Neural progenitor cell (in vitro differentiated cells): ENCODE measurements around the gene CD46. TPM values are rescaled to one million over a fixed set of nuclear protein-coding genes. Genes with fewer than 3 reads are reported as not detected.

Source experiments
- DNase-seq: peaks from one replicate; pipeline ENCODE4 v3.0.0-alpha.2; 2016; ENCODE audit warnings: low spot score
- H2AFZ ChIP-seq: fragments of 200-600 bp; sonication (generic); replicated peaks from 2 replicates; pipeline ENCODE4 v1.6.1; 2016; ENCODE audit warnings: antibody characterized with exemption
- H3F3A ChIP-seq: fragments of 200-600 bp; sonication (generic); 2 replicates; pipeline ENCODE4 v1.6.1; 2016; ENCODE audit warnings: antibody characterized with exemption, low read depth
- H3K27ac ChIP-seq: fragments of 200-600 bp; sonication (generic); 2 replicates; pipeline ENCODE4 v1.5.1; 2016; ENCODE audit warnings: mild to moderate bottlenecking
- H3K27me3 ChIP-seq: fragments of 200-600 bp; sonication (generic); 2 replicates; pipeline ENCODE4 v1.6.1; 2016; ENCODE audit warnings: mild to moderate bottlenecking, moderate library complexity
- H3K36me3 ChIP-seq: fragments of 200-600 bp; sonication (generic); 2 replicates; pipeline ENCODE4 v1.5.1; 2016
- H3K4me1 ChIP-seq: fragments of 200-600 bp; sonication (generic); 2 replicates; pipeline ENCODE4 v1.6.1; 2016; ENCODE audit warnings: mixed run types
- H3K4me2 ChIP-seq: fragments of 200-600 bp; sonication (generic); 2 replicates; pipeline ENCODE4 v1.6.1; 2016
- H3K4me3 ChIP-seq: fragments of 200-600 bp; sonication (generic); 2 replicates; pipeline ENCODE4 v1.5.1; 2016
- H3K79me2 ChIP-seq: fragments of 200-600 bp; sonication (generic); 2 replicates; pipeline ENCODE4 v1.6.1; 2016; ENCODE audit warnings: low read depth
- H3K9ac ChIP-seq: fragments of 200-600 bp; sonication (generic); 2 replicates; pipeline ENCODE4 v1.6.1; 2016
- H3K9me3 ChIP-seq: fragments of 200-600 bp; sonication (generic); 2 replicates; pipeline ENCODE4 v1.5.1; 2016; ENCODE audit warnings: low read depth
- H4K20me1 ChIP-seq: fragments of 200-600 bp; sonication (generic); 2 replicates; pipeline ENCODE4 v1.6.1; 2016; ENCODE audit warnings: low read depth
- H3K27ac Mint-ChIP-seq: 3 replicates; pipeline ENCODE4 v1.8.0; 2021; ENCODE audit warnings: mixed read lengths
- H3K27me3 Mint-ChIP-seq: 2 replicates; pipeline ENCODE4 v1.8.0; 2022; ENCODE audit warnings: low read depth, mild to moderate bottlenecking, inconsistent platforms, moderate library complexity, mixed read lengths; ENCODE audit not compliant: insufficient read depth
- H3K36me3 Mint-ChIP-seq: 3 replicates; pipeline ENCODE4 v1.8.0; 2021; ENCODE audit warnings: mixed read lengths
- H3K4me1 Mint-ChIP-seq: 3 replicates; pipeline ENCODE4 v1.8.0; 2021; ENCODE audit warnings: mixed read lengths
- H3K4me3 Mint-ChIP-seq: 3 replicates; pipeline ENCODE4 v1.8.0; 2021; ENCODE audit warnings: mild to moderate bottlenecking, moderate library complexity, mixed read lengths
- H3K9me3 Mint-ChIP-seq: 3 replicates; pipeline ENCODE4 v1.8.0; 2020; ENCODE audit warnings: mixed read lengths
- CTCF ChIP-seq: fragments of 200-600 bp; sonication (generic); IDR thresholded peaks from 2 replicates; pipeline ENCODE4 v1.5.1; 2017; ENCODE audit warnings: antibody characterized with exemption, mild to moderate bottlenecking
- EZH2 ChIP-seq: fragments of 200-600 bp; sonication (generic); IDR thresholded peaks from 2 replicates; pipeline ENCODE4 v1.6.1; 2017; ENCODE audit warnings: antibody characterized with exemption, mild to moderate bottlenecking, moderate library complexity
- EZH2phosphoT487 ChIP-seq: fragments of 200-600 bp; sonication (generic); IDR thresholded peaks from 2 replicates; pipeline ENCODE4 v1.6.1; 2017; ENCODE audit warnings: antibody characterized with exemption
- total RNA-seq: library from RNA; depleted of rRNA; stranded (reverse); fragments of >200 nt; gene quantifications from 2 replicates; pipeline ENCODE4 v1.2.3, GENCODE V29; 2015; ENCODE audit warnings: low replicate concordance

Gene CD46
- total RNA-seq, 1 donor from 2014 or later, result 186 TPM

- H3K9ac ChIP-seq, result no peak overlapping the region
- H3F3A ChIP-seq, result peaks cover 5% of the 10 kb centered on the region
- no peak overlapping the region for H2AFZ ChIP-seq
- H3K79me2 ChIP-seq, result peaks cover 66% of the 10 kb centered on the region
- TF ChIP-seq EZH2 (no peak), EZH2phosphoT487 (no peak), CTCF (no peak)
- Mint-ChIP-seq H3K27ac (no peak overlapping the region), H3K36me3 (peaks cover 35% of the 10 kb centered on the region), H3K4me3 (no peak overlapping the region), H3K4me1 (peaks cover 30% of the 10 kb centered on the region), H3K9me3 (no peaks in the 10 kb centered on the region), H3K27me3 (peaks cover 2% of the 10 kb centered on the region)
- H3K9me3 ChIP-seq, result no peaks in the 10 kb centered on the region
- peaks cover 20% of the 10 kb centered on the region for H3K36me3 ChIP-seq
- no peaks in the 10 kb centered on the region for H3K27me3 ChIP-seq
- H3K4me2 ChIP-seq, result no peak overlapping the region
- peaks cover 10% of the 10 kb centered on the region for H3K4me1 ChIP-seq
- H3K27ac ChIP-seq, result no peak overlapping the region
- no peak overlapping the region for H3K4me3 ChIP-seq
- H4K20me1 ChIP-seq, result peaks cover 45% of the 10 kb centered on the region
- no peak for DNase-seq
These were observed 4.2 kb downstream of the CD46 start for GRCh38 chr1:207755846-207756693.

- peaks cover 6% of the 10 kb centered on the region for H3K9me3 ChIP-seq
- no peak overlapping the region for H3K4me3 Mint-ChIP-seq
- TF ChIP-seq CTCF (no peak), EZH2 (no peak), EZH2phosphoT487 (no peak)
- H3F3A ChIP-seq, result no peaks in the 10 kb centered on the region
- H3K27me3 ChIP-seq, result no peaks in the 10 kb centered on the region
- no peak overlapping the region for H3K9ac ChIP-seq
- no peak for DNase-seq
- H4K20me1 ChIP-seq, result peaks cover 3% of the 10 kb centered on the region
- H3K27ac ChIP-seq, result no peak overlapping the region
- no peak overlapping the region for H3K27ac Mint-ChIP-seq
- peaks cover 48% of the 10 kb centered on the region for H3K36me3 ChIP-seq
- H3K79me2 ChIP-seq, result peaks cover 7% of the 10 kb centered on the region
- no peaks in the 10 kb centered on the region for H3K27me3 Mint-ChIP-seq
- no peak overlapping the region for H3K4me3 ChIP-seq
- H3K9me3 Mint-ChIP-seq, result peaks cover 19% of the 10 kb centered on the region
- no peaks in the 10 kb centered on the region for H3K4me1 ChIP-seq
- H2AFZ ChIP-seq, result no peak overlapping the region
- no peaks in the 10 kb centered on the region for H3K4me1 Mint-ChIP-seq
- H3K36me3 Mint-ChIP-seq, result peaks cover 85% of the 10 kb centered on the region
- no peak overlapping the region for H3K4me2 ChIP-seq
These were observed 10.8 kb downstream of the CD46 start for GRCh38 chr1:207762622-207763021.

- Histone ChIP-seq H3F3A (no peaks in the 10 kb centered on the region), H3K36me3 (peaks cover 44% of the 10 kb centered on the region), H3K4me2 (no peak overlapping the region), H2AFZ (no peak overlapping the region), H4K20me1 (no peaks in the 10 kb centered on the region), H3K4me1 (no peaks in the 10 kb centered on the region), H3K27ac (no peak overlapping the region), H3K27me3 (no peaks in the 10 kb centered on the region), H3K4me3 (no peak overlapping the region), H3K79me2 (peaks cover 2% of the 10 kb centered on the region), H3K9me3 (peaks cover 6% of the 10 kb centered on the region), H3K9ac (no peak overlapping the region)
- no peak for TF ChIP-seq EZH2
- TF ChIP-seq CTCF, result no peak
- no peaks in the 10 kb centered on the region for H3K4me1 Mint-ChIP-seq
- peaks cover 19% of the 10 kb centered on the region for H3K9me3 Mint-ChIP-seq
- DNase-seq, result no peak
- no peak overlapping the region for H3K27ac Mint-ChIP-seq
- H3K36me3 Mint-ChIP-seq, result peaks cover 85% of the 10 kb centered on the region
- no peaks in the 10 kb centered on the region for H3K27me3 Mint-ChIP-seq
- no peak overlapping the region for H3K4me3 Mint-ChIP-seq
These were observed 11.2 kb downstream of the CD46 start for GRCh38 chr1:207763091-207763490.
